NB4 (cell line): Measurements from ENCODE around the gene SCLY.

Experiments used
- DNase-seq: peaks from one replicate; pipeline ENCODE4 v3.0.0; 2010; ENCODE audit warnings: low read depth
- H3K4me3 ChIP-seq: one replicate; pipeline ENCODE4 v1.5.1; 2011; ENCODE audit warnings: mild to moderate bottlenecking, low read depth, low read length, moderate library complexity
- CTCF ChIP-seq: IDR thresholded peaks from one replicate; pipeline ENCODE4 v1.5.1; 2012; ENCODE audit warnings: low read depth, low read length
- MYC ChIP-seq: IDR thresholded peaks from 2 replicates; pipeline ENCODE4 v1.6.1; 2011; ENCODE audit warnings: low read depth, low read length

Gene SCLY

GRCh38 chr2:238148981-238149380 lies 88.2 kb downstream of the SCLY start:
- DNase-seq, result no peak
- no peak for TF ChIP-seq MYC
- TF ChIP-seq CTCF, result no peak

More at GRCh38 chr2:238148981-238149380, 88.2 kb downstream of the SCLY start:
- no peak overlapping the region for H3K4me3 ChIP-seq
